HepG2 (cell line): ENCODE results near the gene SNRNP200. TPM values are rescaled to one million over a fixed set of nuclear protein-coding genes. Genes with fewer than 3 reads are reported as not detected.

Source experiments
- DPF2 ChIP-seq: sonication (generic); formaldehyde crosslinking; IDR thresholded peaks from 2 replicates; pipeline ENCODE4 v1.4.0; 2020; ENCODE audit warnings: mild to moderate bottlenecking, low read depth, missing genetic modification reagents, borderline replicate concordance
- HDAC6 ChIP-seq: fragments of 200-600 bp; sonication (generic); IDR thresholded peaks from 2 replicates; pipeline ENCODE4 v1.7.0; 2017; ENCODE audit warnings: mild to moderate bottlenecking, antibody characterized with exemption, low read length, low read depth
- IKZF1 ChIP-seq: fragments of 450-650 bp; IDR thresholded peaks from 2 replicates; pipeline ENCODE4 v1.7.1; 2016
- IRF2 ChIP-seq: IDR thresholded peaks from 2 replicates; pipeline ENCODE4 v1.6.1; 2018; ENCODE audit warnings: missing genetic modification reagents, missing compliant biosample characterization
- JARID2 ChIP-seq: sonication (generic); formaldehyde crosslinking; IDR thresholded peaks from 2 replicates; pipeline ENCODE4 v1.8.1; 2023; ENCODE audit warnings: missing genetic modification reagents, inconsistent platforms; ENCODE audit not compliant: insufficient replicate concordance
- MTA3 ChIP-seq: sonication (generic); formaldehyde crosslinking; IDR thresholded peaks from 2 replicates; pipeline ENCODE4 v1.4.0; 2020; ENCODE audit warnings: missing genetic modification reagents
- PHB2 ChIP-seq: fragments of 450-650 bp; IDR thresholded peaks from 2 replicates; pipeline ENCODE4 v1.6.1; 2018; ENCODE audit not compliant: partially characterized antibody
- RAD51 ChIP-seq: fragments of 450-650 bp; IDR thresholded peaks from 2 replicates; pipeline ENCODE4 v1.6.1; 2016; ENCODE audit warnings: borderline replicate concordance
- REL ChIP-seq: sonication (generic); formaldehyde crosslinking; conservative IDR thresholded peaks from 2 replicates; pipeline ENCODE4 v1.8.0; 2022; ENCODE audit warnings: mild to moderate bottlenecking, missing genetic modification reagents, moderate library complexity
- SRSF9 ChIP-seq: fragments of 200-400 bp; formaldehyde crosslinking; IDR thresholded peaks from 2 replicates; pipeline ENCODE4 v1.6.1; 2018; ENCODE audit warnings: borderline replicate concordance, mild to moderate bottlenecking, low read depth, low read length; ENCODE audit not compliant: insufficient read depth, poor library complexity, severe bottlenecking
- STAT5B ChIP-seq: sonication (generic); formaldehyde crosslinking; IDR thresholded peaks from 2 replicates; pipeline ENCODE4 v1.4.0; 2020; ENCODE audit warnings: missing genetic modification reagents
- ZFP90 ChIP-seq: sonication (generic); formaldehyde crosslinking; IDR thresholded peaks from 2 replicates; pipeline ENCODE4 v1.8.0; 2022; ENCODE audit warnings: missing genetic modification reagents, mild to moderate bottlenecking, inconsistent platforms, borderline replicate concordance
- polyA plus RNA-seq, 8 experiments: library from polyadenylated mRNA; depleted of rRNA in 3 of 8; stranded (reverse) in 7 of 8; unstranded in 1 of 8; fragments of >200 nt; fragmentation: Illumina TruSeq in 4 of 8; extraction: Trizol in 4 of 8; gene quantifications; 2 replicates each; pipeline versions ENCODE4 v1.2.1 to v1.2.3, GENCODE V29; 2011 to 2016; ENCODE audit warnings: low read depth in 4 of 8, missing spikeins in 1 of 8, mixed read lengths in 1 of 8; ENCODE audit not compliant: insufficient read depth in 1 of 8
- total RNA-seq, 5 experiments: library from RNA; depleted of rRNA; stranded (reverse); fragments of >200 nt; fragmentation: Illumina TruSeq; extraction: Trizol; gene quantifications; 2 replicates each; pipeline ENCODE4 v1.2.3, GENCODE V29; 2016; ENCODE audit warnings: low read depth in 1 of 5
- TF ChIP-seq, protein P1 (sequence below): sonication (generic); formaldehyde crosslinking; IDR thresholded peaks from one replicate; pipeline ENCODE4 v1.5.1; 2020; ENCODE audit warnings: mild to moderate bottlenecking, missing genetic modification reagents; ENCODE audit errors: not compliant biosample characterization
- TF ChIP-seq, protein P2 (sequence below): sonication (generic); formaldehyde crosslinking; IDR thresholded peaks from 2 replicates; pipeline ENCODE4 v1.9.0; 2021; ENCODE audit warnings: missing genetic modification reagents, borderline replicate concordance
- TF ChIP-seq, protein P3 (sequence below): sonication (generic); formaldehyde crosslinking; IDR thresholded peaks from 2 replicates; pipeline ENCODE4 v1.4.0; 2020; ENCODE audit warnings: missing genetic modification reagents
- TF ChIP-seq, protein P4 (sequence below): sonication (generic); formaldehyde crosslinking; IDR thresholded peaks from 2 replicates; pipeline ENCODE4 v1.4.0; 2020; ENCODE audit warnings: mild to moderate bottlenecking, missing genetic modification reagents

Gene SNRNP200
- total and polyA plus RNA-seq, 2 of the 13 experiments (the other 11 are each of a cell fraction or from before 2014, with no cell fraction given): 99.0 to 232 TPM

DNA sequence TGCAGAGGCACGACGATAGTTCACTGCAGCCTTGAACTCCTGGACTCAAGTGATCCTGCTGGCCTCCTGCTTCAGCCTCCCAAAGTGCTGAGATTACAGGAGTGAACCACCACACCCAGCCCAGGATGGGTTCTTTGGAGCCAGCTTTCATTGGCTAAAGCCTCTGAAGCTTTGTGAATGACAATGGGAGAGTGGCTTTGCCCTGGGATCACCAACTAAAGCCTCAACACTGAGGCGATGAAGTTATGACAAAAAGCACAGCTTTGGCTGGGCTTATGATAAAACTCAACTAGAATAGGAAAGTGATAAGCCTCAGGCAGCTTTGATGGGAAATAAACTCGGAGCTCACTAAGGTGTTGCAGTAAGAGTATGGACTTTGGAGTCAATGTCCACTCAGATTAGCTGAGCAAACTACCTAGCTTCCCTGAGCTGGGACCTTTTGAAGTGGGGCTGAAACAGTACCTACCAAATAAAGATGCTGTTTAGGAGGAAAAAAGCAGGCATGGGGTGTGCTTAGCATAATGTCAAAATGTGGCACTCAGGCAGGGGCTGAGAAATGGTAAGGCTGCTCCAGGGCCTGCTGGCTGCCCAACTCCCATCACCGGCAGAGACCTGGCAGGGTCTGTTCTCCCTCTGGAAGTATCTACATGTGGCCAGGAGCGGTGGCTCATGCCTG is 43.9 kb downstream of the SNRNP200 start (continued):
- TF ChIP-seq, protein P1, sequence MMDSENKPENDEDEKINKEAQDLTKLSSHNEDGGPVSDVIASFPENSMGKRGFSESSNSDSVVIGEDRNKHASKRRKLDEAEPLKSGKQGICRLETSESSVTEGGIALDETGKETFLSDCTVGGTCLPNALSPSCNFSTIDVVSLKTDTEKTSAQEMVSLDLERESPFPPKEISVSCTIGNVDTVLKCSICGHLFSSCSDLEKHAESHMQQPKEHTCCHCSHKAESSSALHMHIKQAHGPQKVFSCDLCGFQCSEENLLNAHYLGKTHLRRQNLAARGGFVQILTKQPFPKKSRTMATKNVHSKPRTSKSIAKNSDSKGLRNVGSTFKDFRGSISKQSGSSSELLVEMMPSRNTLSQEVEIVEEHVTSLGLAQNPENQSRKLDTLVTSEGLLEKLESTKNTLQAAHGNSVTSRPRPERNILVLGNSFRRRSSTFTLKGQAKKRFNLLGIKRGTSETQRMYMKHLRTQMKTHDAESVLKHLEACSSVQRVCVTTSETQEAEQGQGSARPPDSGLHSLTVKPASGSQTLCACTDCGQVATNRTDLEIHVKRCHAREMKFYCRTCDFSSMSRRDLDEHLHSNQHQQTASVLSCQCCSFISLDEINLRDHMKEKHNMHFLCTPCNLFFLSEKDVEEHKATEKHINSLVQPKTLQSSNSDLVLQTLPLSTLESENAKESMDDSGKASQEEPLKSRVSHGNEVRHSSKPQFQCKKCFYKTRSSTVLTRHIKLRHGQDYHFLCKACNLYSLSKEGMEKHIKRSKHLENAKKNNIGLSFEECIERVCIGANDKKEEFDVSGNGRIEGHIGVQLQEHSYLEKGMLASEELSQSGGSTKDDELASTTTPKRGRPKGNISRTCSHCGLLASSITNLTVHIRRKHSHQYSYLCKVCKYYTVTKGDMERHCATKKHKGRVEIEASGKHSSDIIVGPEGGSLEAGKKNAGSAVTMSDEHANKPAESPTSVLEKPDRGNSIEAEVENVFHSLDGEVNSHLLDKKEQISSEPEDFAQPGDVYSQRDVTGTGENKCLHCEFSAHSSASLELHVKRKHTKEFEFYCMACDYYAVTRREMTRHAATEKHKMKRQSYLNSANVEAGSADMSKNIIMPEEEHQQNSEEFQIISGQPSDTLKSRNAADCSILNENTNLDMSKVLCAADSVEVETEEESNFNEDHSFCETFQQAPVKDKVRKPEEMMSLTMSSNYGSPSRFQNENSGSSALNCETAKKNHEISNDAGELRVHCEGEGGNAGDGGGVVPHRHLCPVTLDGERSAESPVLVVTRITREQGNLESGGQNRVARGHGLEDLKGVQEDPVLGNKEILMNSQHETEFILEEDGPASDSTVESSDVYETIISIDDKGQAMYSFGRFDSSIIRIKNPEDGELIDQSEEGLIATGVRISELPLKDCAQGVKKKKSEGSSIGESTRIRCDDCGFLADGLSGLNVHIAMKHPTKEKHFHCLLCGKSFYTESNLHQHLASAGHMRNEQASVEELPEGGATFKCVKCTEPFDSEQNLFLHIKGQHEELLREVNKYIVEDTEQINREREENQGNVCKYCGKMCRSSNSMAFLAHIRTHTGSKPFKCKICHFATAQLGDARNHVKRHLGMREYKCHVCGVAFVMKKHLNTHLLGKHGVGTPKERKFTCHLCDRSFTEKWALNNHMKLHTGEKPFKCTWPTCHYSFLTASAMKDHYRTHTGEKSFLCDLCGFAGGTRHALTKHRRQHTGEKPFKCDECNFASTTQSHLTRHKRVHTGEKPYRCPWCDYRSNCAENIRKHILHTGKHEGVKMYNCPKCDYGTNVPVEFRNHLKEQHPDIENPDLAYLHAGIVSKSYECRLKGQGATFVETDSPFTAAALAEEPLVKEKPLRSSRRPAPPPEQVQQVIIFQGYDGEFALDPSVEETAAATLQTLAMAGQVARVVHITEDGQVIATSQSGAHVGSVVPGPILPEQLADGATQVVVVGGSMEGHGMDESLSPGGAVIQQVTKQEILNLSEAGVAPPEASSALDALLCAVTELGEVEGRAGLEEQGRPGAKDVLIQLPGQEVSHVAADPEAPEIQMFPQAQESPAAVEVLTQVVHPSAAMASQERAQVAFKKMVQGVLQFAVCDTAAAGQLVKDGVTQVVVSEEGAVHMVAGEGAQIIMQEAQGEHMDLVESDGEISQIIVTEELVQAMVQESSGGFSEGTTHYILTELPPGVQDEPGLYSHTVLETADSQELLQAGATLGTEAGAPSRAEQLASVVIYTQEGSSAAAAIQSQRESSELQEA (CRISPR knock-in tag): no peak
- TF ChIP-seq IKZF1: no peak
- TF ChIP-seq, protein P2, sequence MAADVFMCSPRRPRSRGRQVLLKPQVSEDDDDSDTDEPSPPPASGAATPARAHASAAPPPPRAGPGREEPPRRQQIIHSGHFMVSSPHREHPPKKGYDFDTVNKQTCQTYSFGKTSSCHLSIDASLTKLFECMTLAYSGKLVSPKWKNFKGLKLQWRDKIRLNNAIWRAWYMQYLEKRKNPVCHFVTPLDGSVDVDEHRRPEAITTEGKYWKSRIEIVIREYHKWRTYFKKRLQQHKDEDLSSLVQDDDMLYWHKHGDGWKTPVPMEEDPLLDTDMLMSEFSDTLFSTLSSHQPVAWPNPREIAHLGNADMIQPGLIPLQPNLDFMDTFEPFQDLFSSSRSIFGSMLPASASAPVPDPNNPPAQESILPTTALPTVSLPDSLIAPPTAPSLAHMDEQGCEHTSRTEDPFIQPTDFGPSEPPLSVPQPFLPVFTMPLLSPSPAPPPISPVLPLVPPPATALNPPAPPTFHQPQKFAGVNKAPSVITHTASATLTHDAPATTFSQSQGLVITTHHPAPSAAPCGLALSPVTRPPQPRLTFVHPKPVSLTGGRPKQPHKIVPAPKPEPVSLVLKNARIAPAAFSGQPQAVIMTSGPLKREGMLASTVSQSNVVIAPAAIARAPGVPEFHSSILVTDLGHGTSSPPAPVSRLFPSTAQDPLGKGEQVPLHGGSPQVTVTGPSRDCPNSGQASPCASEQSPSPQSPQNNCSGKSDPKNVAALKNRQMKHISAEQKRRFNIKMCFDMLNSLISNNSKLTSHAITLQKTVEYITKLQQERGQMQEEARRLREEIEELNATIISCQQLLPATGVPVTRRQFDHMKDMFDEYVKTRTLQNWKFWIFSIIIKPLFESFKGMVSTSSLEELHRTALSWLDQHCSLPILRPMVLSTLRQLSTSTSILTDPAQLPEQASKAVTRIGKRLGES (CRISPR knock-in tag): no peak
- TF ChIP-seq, protein P3, sequence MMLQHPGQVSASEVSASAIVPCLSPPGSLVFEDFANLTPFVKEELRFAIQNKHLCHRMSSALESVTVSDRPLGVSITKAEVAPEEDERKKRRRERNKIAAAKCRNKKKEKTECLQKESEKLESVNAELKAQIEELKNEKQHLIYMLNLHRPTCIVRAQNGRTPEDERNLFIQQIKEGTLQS (CRISPR knock-in tag): no peak
- TF ChIP-seq ZFP90 (CRISPR knock-in tag): peak; percentile 68; the same call in 1 of the 2 replicates
- TF ChIP-seq JARID2: no peak
- peak; percentile 65; the same call in 1 of the 2 replicates for TF ChIP-seq IRF2
- TF ChIP-seq RAD51: no peak
- no peak for TF ChIP-seq STAT5B
- no peak for TF ChIP-seq PHB2
- no peak for TF ChIP-seq HDAC6
- TF ChIP-seq MTA3 (CRISPR knock-in tag): no peak
- no peak for TF ChIP-seq SRSF9
- no peak for TF ChIP-seq REL
- TF ChIP-seq, protein P4, sequence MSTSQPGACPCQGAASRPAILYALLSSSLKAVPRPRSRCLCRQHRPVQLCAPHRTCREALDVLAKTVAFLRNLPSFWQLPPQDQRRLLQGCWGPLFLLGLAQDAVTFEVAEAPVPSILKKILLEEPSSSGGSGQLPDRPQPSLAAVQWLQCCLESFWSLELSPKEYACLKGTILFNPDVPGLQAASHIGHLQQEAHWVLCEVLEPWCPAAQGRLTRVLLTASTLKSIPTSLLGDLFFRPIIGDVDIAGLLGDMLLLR (CRISPR knock-in tag): no peak
- no peak; the same call in 1 of the 2 replicates for TF ChIP-seq DPF2 (CRISPR knock-in tag)
